ENCODE data around the gene LRRC55.

GRCh38 chr11:57135020-57135751 lies 46.6 kb upstream of the LRRC55 start:
- TF ChIP-seq CTCF (IDR thresholded peaks at IDR 0.05; ENCODE audit: poor library complexity) (no peak), EZH2 (IDR thresholded peaks at IDR 0.05; ENCODE audit: borderline replicate concordance) (no peak), EZH2phosphoT487 (IDR thresholded peaks at IDR 0.05; ENCODE audit: low read depth, severe bottlenecking, unreplicated experiment) (no peak)

All from hepatocyte (in vitro differentiated cells).